Progenitor cell of endocrine pancreas (in vitro differentiated cells): ENCODE data around the gene HDAC7. TPM values are rescaled to one million over a fixed set of nuclear protein-coding genes. Genes with fewer than 3 reads are reported as not detected.

Experiments used
- DNase-seq: peaks from one replicate; pipeline ENCODE4 v3.0.0; 2021; ENCODE audit warnings: low spot score; ENCODE audit not compliant: unreplicated experiment
- H3K27ac Mint-ChIP-seq: 2 replicates; pipeline ENCODE4 v1.8.0; 2021; ENCODE audit warnings: mild to moderate bottlenecking, moderate library complexity, mixed read lengths
- H3K27me3 Mint-ChIP-seq: 2 replicates; pipeline ENCODE4 v1.8.0; 2021; ENCODE audit warnings: mixed read lengths
- H3K36me3 Mint-ChIP-seq: 2 replicates; pipeline ENCODE4 v1.8.0; 2022; ENCODE audit warnings: mixed read lengths; ENCODE audit not compliant: insufficient read depth
- H3K4me1 Mint-ChIP-seq: 2 replicates; pipeline ENCODE4 v1.8.0; 2021; ENCODE audit warnings: low read depth, mixed read lengths
- H3K4me3 Mint-ChIP-seq: 2 replicates; pipeline ENCODE4 v1.8.0; 2021; ENCODE audit warnings: low read depth, mild to moderate bottlenecking, moderate library complexity, mixed read lengths
- H3K9me3 Mint-ChIP-seq: 2 replicates; pipeline ENCODE4 v1.8.0; 2021; ENCODE audit warnings: low read depth, mixed read lengths
- CTCF ChIP-seq: fragments of 200-600 bp; sonication (generic); IDR thresholded peaks from one replicate; pipeline ENCODE4 v1.5.0; 2021; ENCODE audit warnings: antibody characterized with exemption, mild to moderate bottlenecking; ENCODE audit not compliant: unreplicated experiment
- total RNA-seq: library from RNA; stranded (reverse); gene quantifications from 2 replicates; pipeline ENCODE4 v1.2.1, GENCODE V29; 2021

HDAC7 gene
- total RNA-seq, 1 donor from 2014 or later, result 80.0 TPM

DNA sequence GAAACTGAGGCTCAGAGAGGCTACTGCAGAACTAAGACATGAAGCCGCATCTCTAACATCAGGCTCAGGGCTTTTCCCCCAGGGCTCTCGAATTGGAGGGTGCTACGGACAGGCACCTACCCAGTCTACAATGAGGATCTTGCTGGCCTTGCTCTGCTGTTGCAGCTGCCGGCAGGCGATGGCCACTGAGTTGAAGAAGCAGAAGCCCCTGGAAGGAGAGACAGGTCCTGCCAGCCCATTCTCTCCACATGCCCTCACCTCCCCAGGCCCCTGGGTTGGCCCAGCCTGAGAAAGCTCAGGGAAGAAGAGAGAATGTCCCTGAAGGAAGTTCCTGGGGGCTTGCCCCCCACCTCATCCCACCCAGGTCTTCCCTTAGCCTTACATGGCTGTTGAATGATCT, 30.6 kb downstream of the HDAC7 start:
- no peaks in the 10 kb centered on the region for H3K4me1 Mint-ChIP-seq
- no peak overlapping the region for H3K4me3 Mint-ChIP-seq
- H3K36me3 Mint-ChIP-seq, result peaks cover 15% of the 10 kb centered on the region
- no peaks in the 10 kb centered on the region for H3K27me3 Mint-ChIP-seq
- no peak overlapping the region for H3K27ac Mint-ChIP-seq
- H3K9me3 Mint-ChIP-seq, result no peaks in the 10 kb centered on the region
- DNase-seq, result no peak
- TF ChIP-seq CTCF, result no peak

- DNase-seq, result no peak
- no peaks in the 10 kb centered on the region for H3K4me1 Mint-ChIP-seq
- no peak overlapping the region for H3K27ac Mint-ChIP-seq
- H3K27me3 Mint-ChIP-seq, result no peaks in the 10 kb centered on the region
- H3K4me3 Mint-ChIP-seq, result no peak overlapping the region
- no peaks in the 10 kb centered on the region for H3K9me3 Mint-ChIP-seq
- H3K36me3 Mint-ChIP-seq, result peaks cover 14% of the 10 kb centered on the region
- TF ChIP-seq CTCF, result no peak
Measured at GRCh38 chr12:47787596-47788319, 31.9 kb downstream of the HDAC7 start.

DNA sequence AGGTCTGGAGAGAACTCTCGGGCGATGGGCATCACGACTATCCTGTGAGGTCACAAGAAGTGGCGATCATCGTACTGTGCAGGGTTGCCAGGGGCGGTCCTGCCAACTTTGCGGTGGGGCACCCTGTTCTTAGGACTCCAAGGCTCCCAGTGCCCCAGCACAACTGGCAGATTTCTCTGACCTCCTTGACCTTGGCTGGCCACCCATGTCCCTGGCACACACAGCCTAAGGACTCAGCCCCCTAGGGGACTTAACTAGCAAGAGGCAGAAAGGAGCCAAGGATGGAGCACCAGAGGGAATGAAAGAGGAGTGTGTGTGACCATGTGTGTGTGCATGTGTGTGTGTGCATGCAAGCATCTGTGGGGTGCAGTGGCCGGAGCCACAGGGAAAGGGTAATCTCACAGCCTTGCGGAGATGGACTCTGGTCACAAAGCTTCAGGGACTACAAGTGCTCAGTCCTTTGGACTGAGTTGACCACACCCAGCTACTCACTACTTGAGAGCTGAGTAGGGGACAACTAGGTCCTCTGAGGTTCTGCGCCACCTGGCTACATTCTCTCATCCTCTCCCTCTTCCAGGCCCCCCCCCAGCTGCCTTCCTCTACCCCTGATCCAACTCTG, 32.9 kb downstream of the HDAC7 start:
- no peaks in the 10 kb centered on the region for H3K4me1 Mint-ChIP-seq
- no peaks in the 10 kb centered on the region for H3K27me3 Mint-ChIP-seq
- H3K27ac Mint-ChIP-seq, result no peak overlapping the region
- DNase-seq, result no peak
- TF ChIP-seq CTCF, result no peak
- peaks cover 14% of the 10 kb centered on the region for H3K36me3 Mint-ChIP-seq
- no peak overlapping the region for H3K4me3 Mint-ChIP-seq
- no peaks in the 10 kb centered on the region for H3K9me3 Mint-ChIP-seq

- no peak overlapping the region for H3K4me3 Mint-ChIP-seq
- no peaks in the 10 kb centered on the region for H3K27me3 Mint-ChIP-seq
- no peak for TF ChIP-seq CTCF
- H3K4me1 Mint-ChIP-seq, result no peaks in the 10 kb centered on the region
- peaks cover 14% of the 10 kb centered on the region for H3K36me3 Mint-ChIP-seq
- no peak for DNase-seq
- H3K27ac Mint-ChIP-seq, result no peak overlapping the region
- H3K9me3 Mint-ChIP-seq, result no peaks in the 10 kb centered on the region
Measured at GRCh38 chr12:47785887-47786661, 33.6 kb downstream of the HDAC7 start.
